Peyer's patch (tissue), 4 donors: ENCODE data around the gene RAPGEF5.

Experiments
- CTCF ChIP-seq, 6 experiments: fragments of 450-650 bp in 4 of 6; fragments of 200-600 bp in 2 of 6; sonication (generic) in 1 of 6; IDR thresholded peaks; one replicate each; pipeline ENCODE4 v1.5.1; 2017 to 2019; ENCODE audit warnings: antibody characterized with exemption in 6 of 6, mild to moderate bottlenecking in 3 of 6, moderate library complexity in 1 of 6
- POLR2A ChIP-seq, 2 donors: fragments of 450-650 bp; IDR thresholded peaks; one replicate each; pipeline ENCODE4 v1.5.1; 2017; ENCODE audit warnings: antibody characterized with exemption in 2 of 2, mild to moderate bottlenecking in 2 of 2, moderate library complexity in 2 of 2

GRCh38 chr7:22153432-22154142 lies 203.4 kb downstream of the RAPGEF5 start:
- TF ChIP-seq CTCF (IDR thresholded peaks at IDR 0.05) (no peak), POLR2A (IDR thresholded peaks at IDR 0.05) (no peak)
